HepG2 (cell line): ENCODE measurements around the gene NCKAP1. TPM values are rescaled to one million over a fixed set of nuclear protein-coding genes. Genes with fewer than 3 reads are reported as not detected.
A peak's percentile ranks its signal among the peaks of the same experiment; 100 is the strongest.

Source experiments
- ARID5B ChIP-seq: IDR thresholded peaks from 2 replicates; pipeline ENCODE4 v1.4.0; 2020; ENCODE audit warnings: mild to moderate bottlenecking, missing genetic modification reagents
- CERS6 ChIP-seq: sonication (generic); formaldehyde crosslinking; IDR thresholded peaks from 2 replicates; pipeline ENCODE4 v1.5.0; 2020; ENCODE audit warnings: missing genetic modification reagents
- GLMP ChIP-seq: sonication (generic); formaldehyde crosslinking; IDR thresholded peaks from 2 replicates; pipeline ENCODE4 v1.9.0; 2021; ENCODE audit warnings: missing genetic modification reagents, mild to moderate bottlenecking, borderline replicate concordance
- HBP1 ChIP-seq: IDR thresholded peaks from 2 replicates; pipeline ENCODE4 v1.6.1; 2016; ENCODE audit warnings: low read depth, control low read depth
- NBN ChIP-seq: fragments of 450-650 bp; conservative IDR thresholded peaks from 2 replicates; pipeline ENCODE4 v1.6.1; 2017
- NR0B2 ChIP-seq: sonication (generic); formaldehyde crosslinking; IDR thresholded peaks from 2 replicates; pipeline ENCODE4 v1.4.0; 2020; ENCODE audit warnings: mild to moderate bottlenecking, missing genetic modification reagents
- PHB2 ChIP-seq: fragments of 450-650 bp; IDR thresholded peaks from 2 replicates; pipeline ENCODE4 v1.6.1; 2018; ENCODE audit not compliant: partially characterized antibody
- PLRG1 ChIP-seq: fragments of 450-650 bp; conservative IDR thresholded peaks from 2 replicates; pipeline ENCODE4 v1.6.1; 2016
- SIX4 ChIP-seq: sonication (generic); formaldehyde crosslinking; IDR thresholded peaks from 2 replicates; pipeline ENCODE4 v1.4.0; 2020; ENCODE audit warnings: missing genetic modification reagents
- ZHX1 ChIP-seq: sonication (generic); formaldehyde crosslinking; IDR thresholded peaks from 2 replicates; pipeline ENCODE4 v1.8.1; 2022; ENCODE audit warnings: low read depth, mild to moderate bottlenecking, missing genetic modification reagents
- ZNF383 ChIP-seq: sonication (generic); formaldehyde crosslinking; IDR thresholded peaks from 2 replicates; pipeline ENCODE4 v1.4.0; 2020; ENCODE audit warnings: missing genetic modification reagents, mild to moderate bottlenecking, borderline replicate concordance
- ZNF576 ChIP-seq: sonication (generic); formaldehyde crosslinking; IDR thresholded peaks from 2 replicates; pipeline ENCODE4 v1.4.0; 2020; ENCODE audit warnings: mild to moderate bottlenecking, missing genetic modification reagents
- ZNF761 ChIP-seq: sonication (generic); formaldehyde crosslinking; conservative IDR thresholded peaks from 2 replicates; pipeline ENCODE4 v1.4.0; 2020; ENCODE audit warnings: mild to moderate bottlenecking, missing genetic modification reagents
- ZNF770 ChIP-seq: sonication (generic); formaldehyde crosslinking; IDR thresholded peaks from 2 replicates; pipeline ENCODE4 v1.5.0; 2020; ENCODE audit warnings: mild to moderate bottlenecking, missing genetic modification reagents
- polyA plus RNA-seq, 8 experiments: library from polyadenylated mRNA; depleted of rRNA in 3 of 8; stranded (reverse) in 7 of 8; unstranded in 1 of 8; fragments of >200 nt; fragmentation: Illumina TruSeq in 4 of 8; extraction: Trizol in 4 of 8; gene quantifications; 2 replicates each; pipeline versions ENCODE4 v1.2.1 to v1.2.3, GENCODE V29; 2011 to 2016; ENCODE audit warnings: low read depth in 4 of 8, missing spikeins in 1 of 8, mixed read lengths in 1 of 8; ENCODE audit not compliant: insufficient read depth in 1 of 8
- total RNA-seq, 5 experiments: library from RNA; depleted of rRNA; stranded (reverse); fragments of >200 nt; fragmentation: Illumina TruSeq; extraction: Trizol; gene quantifications; 2 replicates each; pipeline ENCODE4 v1.2.3, GENCODE V29; 2016; ENCODE audit warnings: low read depth in 1 of 5

NCKAP1 gene
- total and polyA plus RNA-seq, 2 of the 13 experiments (the other 11 are each of a cell fraction or from before 2014, with no cell fraction given): 72.1 to 96.3 TPM

GRCh38 chr2:182890773-182891378, 147.4 kb downstream of the NCKAP1 start (continued):
- TF ChIP-seq ZHX1 (CRISPR knock-in tag) (no peak), ZNF761 (CRISPR knock-in tag) (no peak), ZNF770 (CRISPR knock-in tag) (no peak), CERS6 (CRISPR knock-in tag) (no peak), PHB2 (no peak), GLMP (CRISPR knock-in tag) (no peak), ARID5B (CRISPR knock-in tag) (peak; percentile 84), ZNF383 (CRISPR knock-in tag) (no peak), HBP1 (CRISPR knock-in tag) (no peak), NR0B2 (CRISPR knock-in tag) (no peak), SIX4 (no peak), ZNF576 (no peak), PLRG1 (no peak), NBN (no peak)
